ENCODE results near the gene SFI1. TPM values are rescaled to one million over a fixed set of nuclear protein-coding genes. Genes with fewer than 3 reads are reported as not detected.
"Not testable (repeated sequence)": the region's sequence is repeated elsewhere in the genome, so short reads cannot be mapped to it uniquely, and the experiment has no call there.

The SFI1 gene
- total RNA-seq, 1 donor from 2014 or later, result 20.3 TPM

- no peak for DNase-seq
These were observed 4.9 kb upstream of the SFI1 start for GRCh38 chr22:31491218-31491962.

GRCh38 chr22:31492151-31492550 lies 4.2 kb upstream of the SFI1 start:
- DNase-seq, result no peak

GRCh38 chr22:31493355-31493754 lies 3.0 kb upstream of the SFI1 start:
- DNase-seq, result not testable (repeated sequence)

- DNase-seq, result no peak
These were observed 993 bp upstream of the SFI1 start for GRCh38 chr22:31495343-31495742.

- DNase-seq, result no peak
These were observed 405 bp downstream of the SFI1 start for GRCh38 chr22:31496735-31497146.

- DNase-seq, result no peak
These were observed 1.0 kb downstream of the SFI1 start for GRCh38 chr22:31497148-31497938.

GRCh38 chr22:31501738-31502137 lies 5.4 kb downstream of the SFI1 start:
- DNase-seq, result no peak

GRCh38 chr22:31503211-31503964 lies 7.1 kb downstream of the SFI1 start:
- DNase-seq, result no peak

- no peak for DNase-seq
These were observed 7.9 kb downstream of the SFI1 start for GRCh38 chr22:31504282-31504681.

GRCh38 chr22:31507517-31507916 lies 11.2 kb downstream of the SFI1 start:
- not testable (repeated sequence) for DNase-seq

- DNase-seq, result no peak
These were observed 12.2 kb downstream of the SFI1 start for GRCh38 chr22:31508536-31508935.

GRCh38 chr22:31509061-31509762 lies 12.9 kb downstream of the SFI1 start:
- DNase-seq, result no peak

GRCh38 chr22:31520051-31520450 lies 23.7 kb downstream of the SFI1 start:
- no peak for DNase-seq

GRCh38 chr22:31524132-31524531 lies 27.8 kb downstream of the SFI1 start:
- not testable (repeated sequence) for DNase-seq

GRCh38 chr22:31526270-31526669 lies 29.9 kb downstream of the SFI1 start:
- DNase-seq, result no peak

GRCh38 chr22:31530823-31531195 lies 34.5 kb downstream of the SFI1 start:
- no peak for DNase-seq

GRCh38 chr22:31532060-31532459 lies 35.7 kb downstream of the SFI1 start:
- no peak for DNase-seq

GRCh38 chr22:31533374-31533773 lies 37.0 kb downstream of the SFI1 start:
- DNase-seq, result no peak

- no peak for DNase-seq
These were observed 40.7 kb downstream of the SFI1 start for GRCh38 chr22:31537019-31537535.

GRCh38 chr22:31538815-31539214 lies 42.5 kb downstream of the SFI1 start:
- DNase-seq, result no peak

- not testable (repeated sequence) for DNase-seq
These were observed 43.8 kb downstream of the SFI1 start for GRCh38 chr22:31540166-31540565.

- DNase-seq, result no peak
These were observed 44.6 kb downstream of the SFI1 start for GRCh38 chr22:31540966-31541365.
